GM19463 (cell line): ENCODE measurements around the gene TTC33.

Experiments
- ATAC-seq: cut with Tn5 transposase; IDR thresholded peaks from one replicate; pipeline ENCODE4 v1.9.1; 2021; ENCODE audit warnings: mild to moderate bottlenecking, moderate library complexity; ENCODE audit not compliant: unreplicated experiment

TTC33 gene

GRCh38 chr5:40547994-40548575 is 207.7 kb downstream of the TTC33 start:
- ATAC-seq, result no peak

GRCh38 chr5:40547557-40547956 is 208.2 kb downstream of the TTC33 start:
- ATAC-seq, result no peak

GRCh38 chr5:40540301-40540700 is 215.5 kb downstream of the TTC33 start:
- no peak for ATAC-seq

- no peak for ATAC-seq
Measured at GRCh38 chr5:40524677-40525076, 231.1 kb downstream of the TTC33 start.

- ATAC-seq, result no peak
Measured at GRCh38 chr5:40521925-40522324, 233.8 kb downstream of the TTC33 start.

- ATAC-seq, result no peak
Measured at GRCh38 chr5:40521108-40521785, 234.5 kb downstream of the TTC33 start.

GRCh38 chr5:40518485-40518917 is 237.3 kb downstream of the TTC33 start:
- no peak for ATAC-seq

- no peak for ATAC-seq
Measured at GRCh38 chr5:40515476-40515875, 240.3 kb downstream of the TTC33 start.

GRCh38 chr5:40514976-40515375 is 240.8 kb downstream of the TTC33 start:
- no peak for ATAC-seq

- ATAC-seq, result no peak
Measured at GRCh38 chr5:40511801-40512200, 244.0 kb downstream of the TTC33 start.

GRCh38 chr5:40507095-40507494 is 248.7 kb downstream of the TTC33 start:
- ATAC-seq, result no peak

- ATAC-seq, result no peak
Measured at GRCh38 chr5:40505031-40505430, 250.7 kb downstream of the TTC33 start.

- no peak for ATAC-seq
Measured at GRCh38 chr5:40503439-40503838, 252.3 kb downstream of the TTC33 start.

- peak; percentile 63 for ATAC-seq
Measured at GRCh38 chr5:40502736-40503135, 253.0 kb downstream of the TTC33 start.

- ATAC-seq, result no peak
Measured at GRCh38 chr5:40501711-40502444, 253.9 kb downstream of the TTC33 start.

GRCh38 chr5:40499518-40500273 is 256.1 kb downstream of the TTC33 start:
- ATAC-seq, result no peak

- no peak for ATAC-seq
Measured at GRCh38 chr5:40499007-40499406, 256.8 kb downstream of the TTC33 start.

- ATAC-seq, result no peak
Measured at GRCh38 chr5:40497573-40497972, 258.2 kb downstream of the TTC33 start.

- ATAC-seq, result no peak
Measured at GRCh38 chr5:40495237-40495635, 260.5 kb downstream of the TTC33 start.

GRCh38 chr5:40494631-40495236 is 261.0 kb downstream of the TTC33 start:
- no peak for ATAC-seq

GRCh38 chr5:40492056-40492455 is 263.7 kb downstream of the TTC33 start:
- no peak for ATAC-seq
